Stimulated activated CD4-positive, alpha-beta T cell treated with anti-CD3 and anti-CD28 coated beads, Interleukin-12 subunit alpha, Interleukin-12 subunit beta, amount 100 ng/mL, for 24 hours (primary cell): ENCODE results near the gene EEPD1.

Source experiments
- DNase-seq, 2 experiments: peaks; one replicate each; pipeline ENCODE4 v3.0.0-alpha.2; 2020; ENCODE audit warnings: low read depth in 2 of 2

Gene EEPD1

DNA sequence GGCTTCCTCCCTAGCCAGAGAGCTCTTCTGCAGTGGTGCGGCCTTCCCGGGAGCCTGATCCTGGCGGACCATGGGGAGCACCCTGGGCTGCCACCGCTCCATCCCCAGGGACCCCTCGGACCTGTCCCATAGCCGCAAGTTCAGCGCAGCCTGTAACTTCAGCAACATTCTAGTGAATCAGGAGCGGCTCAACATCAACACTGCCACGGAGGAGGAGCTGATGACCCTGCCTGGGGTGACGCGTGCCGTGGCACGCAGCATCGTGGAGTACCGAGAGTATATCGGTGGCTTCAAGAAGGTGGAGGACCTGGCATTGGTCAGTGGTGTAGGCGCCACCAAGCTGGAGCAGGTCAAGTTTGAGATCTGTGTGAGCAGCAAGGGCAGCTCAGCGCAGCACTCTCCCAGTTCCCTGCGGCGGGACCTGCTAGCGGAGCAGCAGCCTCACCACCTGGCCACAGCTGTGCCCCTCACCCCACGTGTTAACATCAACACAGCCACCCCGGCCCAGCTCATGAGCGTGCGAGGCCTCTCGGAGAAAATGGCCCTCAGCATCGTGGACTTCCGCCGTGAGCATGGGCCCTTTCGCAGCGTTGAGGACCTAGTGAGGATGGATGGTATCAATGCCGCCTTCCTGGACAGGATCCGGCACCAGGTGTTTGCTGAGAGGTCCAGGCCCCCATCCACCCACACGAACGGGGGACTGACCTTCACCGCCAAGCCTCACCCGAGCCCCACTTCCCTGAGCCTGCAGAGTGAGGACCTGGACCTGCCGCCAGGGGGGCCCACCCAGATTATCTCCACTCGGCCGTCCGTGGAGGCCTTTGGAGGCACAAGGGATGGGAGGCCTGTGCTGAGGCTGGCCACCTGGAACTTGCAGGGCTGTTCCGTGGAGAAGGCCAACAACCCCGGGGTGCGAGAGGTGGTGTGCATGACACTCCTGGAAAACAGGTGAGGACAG lies 1.5 kb downstream of the EEPD1 start:
- no peak for DNase-seq

DNA sequence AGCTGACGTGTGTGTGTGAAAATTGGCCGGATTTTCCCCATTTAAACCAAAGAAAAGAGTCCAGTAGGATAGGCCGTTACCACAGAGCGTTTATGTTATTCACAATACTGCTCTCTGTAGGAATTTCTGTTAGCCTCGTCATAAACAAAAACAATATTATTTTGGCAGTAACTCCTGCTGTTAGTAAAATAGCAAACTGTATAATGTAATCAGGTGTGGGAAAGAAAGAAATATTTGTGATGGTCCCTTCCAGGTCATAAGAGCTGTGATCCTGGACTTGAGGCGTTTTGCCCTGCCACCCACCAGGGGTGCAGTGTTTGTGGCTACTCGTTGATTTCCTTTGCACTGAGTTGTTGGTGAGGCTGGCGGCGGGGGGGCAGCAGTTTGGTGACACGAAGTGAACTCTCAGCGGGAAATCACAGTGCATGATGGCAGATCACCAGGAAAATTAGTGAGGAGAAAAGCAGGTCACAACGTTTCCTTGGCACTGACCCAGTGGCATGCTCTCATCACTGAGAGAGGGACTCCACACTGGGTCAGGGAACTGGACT lies 2.8 kb downstream of the EEPD1 start:
- no peak for DNase-seq

DNA sequence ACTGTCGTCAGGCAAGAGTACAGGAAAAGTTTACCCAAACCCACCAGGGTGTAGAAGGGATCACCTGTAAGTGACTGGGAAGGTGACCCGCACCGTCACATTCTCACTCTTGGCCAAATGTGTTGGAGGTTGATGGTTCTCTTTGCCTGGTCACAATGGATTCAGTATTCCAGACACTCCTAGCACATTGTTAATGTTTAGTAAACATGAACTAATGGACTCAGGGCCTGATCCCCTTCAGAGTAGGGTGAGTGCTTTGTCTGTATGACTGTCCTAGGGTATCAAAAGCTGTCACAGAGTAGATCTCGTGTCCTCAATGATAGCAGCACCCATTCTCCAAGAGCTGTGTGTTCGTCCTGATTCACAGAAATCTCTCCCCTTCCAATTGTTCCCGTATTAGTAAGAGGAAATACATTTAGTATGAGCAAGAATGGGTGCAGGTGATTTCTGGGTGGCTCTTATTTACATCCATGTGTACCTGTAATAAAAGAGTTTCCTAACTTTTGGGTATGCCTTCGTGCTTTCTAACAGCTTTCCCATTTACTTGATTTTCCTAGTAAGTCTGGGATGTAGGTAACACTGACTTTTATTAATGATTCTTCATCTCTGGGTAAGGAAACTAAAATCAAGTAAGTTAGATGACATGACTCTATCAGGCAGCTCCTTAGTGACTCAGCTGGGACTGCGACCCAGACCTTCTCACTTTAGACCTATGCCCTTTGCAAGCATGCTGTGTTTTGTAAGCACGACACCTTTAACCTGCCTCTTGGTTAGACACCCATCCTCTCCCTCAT lies 4.7 kb downstream of the EEPD1 start:
- no peak for DNase-seq

DNA sequence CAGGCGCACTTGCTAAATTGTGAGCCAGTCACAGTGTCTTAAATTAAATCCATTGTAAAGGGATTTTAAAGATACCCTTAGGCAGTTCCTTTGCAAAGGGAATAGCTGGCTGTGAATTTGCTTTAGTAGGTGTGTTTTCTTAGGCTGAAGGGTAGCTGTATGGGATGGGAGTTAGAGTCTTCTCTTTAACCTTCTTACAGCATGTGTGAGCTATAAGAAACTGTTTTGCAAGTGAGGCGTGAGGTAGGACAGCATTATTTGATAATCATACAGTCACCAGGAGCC lies 5.2 kb downstream of the EEPD1 start:
- no peak for DNase-seq

DNA sequence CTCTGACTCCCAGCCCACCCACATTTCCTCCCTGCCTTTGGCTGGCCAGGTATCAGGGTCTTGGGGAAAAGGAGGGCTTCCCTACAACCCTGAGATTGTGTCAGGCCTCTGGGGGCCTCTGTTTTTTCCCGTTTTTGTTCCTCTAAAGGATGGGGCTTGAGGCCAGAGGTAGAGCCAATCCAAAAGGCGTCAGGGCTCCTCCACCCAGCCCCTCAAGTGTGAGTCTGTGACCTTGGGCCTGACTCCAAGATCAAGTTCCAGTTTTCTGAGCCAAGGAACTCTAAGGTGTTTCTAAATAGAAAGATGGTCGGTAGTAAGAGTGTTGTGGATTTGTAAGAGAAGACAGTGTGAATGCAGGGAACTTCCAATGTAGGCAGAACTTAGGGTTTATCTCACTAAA lies 6.6 kb downstream of the EEPD1 start:
- no peak for DNase-seq

DNA sequence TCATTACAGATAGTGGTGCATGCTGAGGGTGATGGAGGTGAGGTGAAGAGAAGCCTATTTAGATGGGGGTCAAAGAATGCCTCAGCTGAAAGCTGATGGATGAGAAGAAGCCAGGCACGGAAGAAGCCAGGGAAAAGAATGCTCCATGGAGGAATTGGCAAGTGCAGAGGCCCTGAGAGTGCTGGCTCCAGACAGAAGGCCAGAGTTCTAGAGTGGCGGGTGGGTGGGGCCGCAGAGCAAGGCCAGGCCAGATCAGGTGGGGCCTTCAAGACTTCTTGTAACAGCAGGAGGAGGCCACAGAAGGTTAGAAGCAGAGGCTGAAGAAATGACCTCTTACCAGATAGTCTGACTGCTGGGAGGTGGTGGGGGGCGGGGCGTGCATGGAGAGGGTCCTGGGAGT lies 7.3 kb downstream of the EEPD1 start:
- DNase-seq, result no peak

DNA sequence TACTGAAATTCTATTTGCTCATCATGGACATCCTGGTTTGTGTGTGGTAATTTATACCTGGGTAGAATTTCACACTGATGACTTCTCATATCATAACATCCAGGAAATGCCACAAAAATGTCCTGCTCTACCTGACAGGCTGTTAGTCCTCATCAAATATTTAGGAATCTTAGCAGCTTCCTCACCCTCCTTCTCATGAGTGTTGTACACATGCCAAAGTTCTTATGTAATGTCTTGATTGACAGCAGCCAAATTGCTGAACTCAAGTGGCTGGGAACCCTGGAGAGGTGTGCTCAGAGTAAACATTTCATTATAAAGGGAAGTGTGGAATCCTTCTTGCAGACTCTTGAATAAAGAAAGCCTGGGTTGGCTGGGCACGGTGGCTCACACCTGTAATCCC lies 8.9 kb downstream of the EEPD1 start:
- no peak for DNase-seq

DNA sequence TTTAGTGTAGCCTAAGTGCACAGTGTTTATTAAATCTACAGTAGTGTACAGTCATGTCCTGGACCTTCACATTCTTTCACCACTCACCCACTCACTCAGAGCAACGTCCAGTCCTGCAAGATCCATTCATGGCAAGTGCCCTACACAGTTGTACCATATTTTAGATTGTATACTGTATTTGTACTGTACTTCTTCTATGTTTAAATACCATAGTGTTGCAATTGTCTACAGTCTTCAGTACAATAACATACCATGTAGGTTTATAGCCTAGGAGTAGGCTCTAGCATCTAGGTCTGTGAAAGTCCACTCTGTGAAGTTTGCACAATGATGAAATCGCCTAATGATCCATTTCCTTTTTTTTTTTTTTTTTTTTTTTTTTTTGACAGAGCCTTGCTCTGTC lies 12.0 kb downstream of the EEPD1 start:
- DNase-seq, result no peak

DNA sequence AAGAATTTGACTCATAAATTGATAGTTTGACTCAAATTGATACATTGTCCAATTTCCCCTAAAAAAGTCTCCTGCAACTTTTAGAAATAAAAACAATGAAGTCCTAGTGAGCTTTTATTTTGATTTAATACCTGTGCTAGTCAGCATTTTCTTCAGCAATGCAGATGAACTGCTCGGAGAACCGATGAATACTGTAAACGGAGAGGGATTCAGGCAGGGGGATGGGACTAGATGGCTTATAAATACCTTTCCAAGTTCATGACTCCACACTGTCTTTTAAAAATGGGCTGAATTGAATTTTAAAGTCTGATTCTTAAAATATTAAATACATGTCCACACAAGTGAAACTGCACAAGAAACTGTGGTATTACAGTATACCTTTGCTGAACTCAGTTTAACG lies 12.7 kb downstream of the EEPD1 start:
- DNase-seq, result no peak

DNA sequence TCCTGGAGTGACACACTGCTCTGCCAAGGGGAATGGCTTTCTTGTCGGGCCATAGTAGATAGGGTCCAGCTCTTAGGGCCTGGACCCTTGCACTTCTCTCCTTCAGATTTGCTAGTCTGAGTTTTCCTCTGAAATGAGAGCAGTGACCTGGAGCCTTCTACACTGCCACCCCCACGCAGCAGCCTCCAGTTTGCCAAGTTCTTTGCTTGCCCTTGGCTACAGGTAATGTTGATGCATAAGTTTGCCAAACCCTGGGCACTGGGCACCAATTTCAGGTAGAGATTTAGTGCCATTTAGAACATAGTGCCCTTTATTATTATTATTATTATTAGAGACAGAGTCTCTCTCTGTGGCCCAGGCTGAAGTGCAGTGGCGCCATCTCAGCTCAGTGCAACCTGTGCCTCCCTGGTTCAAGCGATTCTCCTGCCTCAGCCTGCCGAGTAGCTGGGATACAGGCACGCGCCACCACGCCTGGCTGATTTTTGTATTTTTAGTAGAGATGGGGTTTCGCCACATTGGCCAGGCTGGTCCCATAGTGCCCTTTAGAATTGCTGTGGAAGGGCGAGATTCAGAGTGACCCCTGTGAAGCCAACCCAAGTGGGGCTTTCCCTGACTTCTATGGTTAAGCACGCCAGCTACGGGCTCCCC lies 14.5 kb downstream of the EEPD1 start:
- DNase-seq, result no peak

DNA sequence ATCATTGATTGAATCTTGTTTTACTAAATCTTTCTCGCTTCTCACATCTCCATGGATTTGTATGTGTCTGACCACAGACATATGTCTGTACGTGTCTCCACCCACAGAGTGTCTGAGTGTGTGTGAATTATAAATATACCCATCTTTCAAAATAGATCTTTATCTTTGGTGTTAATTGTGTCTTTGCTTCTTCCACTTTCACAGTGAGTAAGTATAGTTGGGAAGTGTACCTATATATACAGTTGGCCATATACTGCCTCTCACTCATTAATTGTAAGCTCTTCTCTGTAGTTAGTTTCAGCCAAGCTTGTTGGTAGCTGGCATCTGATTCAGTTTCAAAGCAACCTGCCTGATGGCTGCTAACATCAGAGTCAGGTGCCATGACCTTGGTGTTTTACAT lies 18.4 kb downstream of the EEPD1 start:
- no peak for DNase-seq

DNA sequence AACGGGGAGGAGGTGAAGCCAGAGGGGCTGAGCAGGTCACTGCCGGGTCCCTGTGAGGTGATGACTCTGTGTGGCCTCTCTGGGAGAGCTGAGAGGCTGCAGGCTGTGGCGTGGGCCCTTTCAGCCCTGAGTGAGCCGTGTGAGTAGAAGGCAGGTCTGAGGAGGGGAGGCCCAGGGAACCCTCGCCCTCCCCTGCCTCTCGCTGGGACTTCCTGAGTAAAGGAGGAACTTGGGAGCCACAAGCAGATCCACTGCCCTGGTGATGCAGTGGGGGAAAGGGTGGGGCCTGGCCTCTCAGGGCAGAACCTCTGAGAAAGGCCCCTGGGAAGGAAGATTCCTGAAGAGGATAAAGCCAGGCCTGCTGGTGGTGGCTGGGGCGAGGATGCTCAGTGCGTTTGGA lies 22.8 kb downstream of the EEPD1 start:
- DNase-seq, result no peak

DNA sequence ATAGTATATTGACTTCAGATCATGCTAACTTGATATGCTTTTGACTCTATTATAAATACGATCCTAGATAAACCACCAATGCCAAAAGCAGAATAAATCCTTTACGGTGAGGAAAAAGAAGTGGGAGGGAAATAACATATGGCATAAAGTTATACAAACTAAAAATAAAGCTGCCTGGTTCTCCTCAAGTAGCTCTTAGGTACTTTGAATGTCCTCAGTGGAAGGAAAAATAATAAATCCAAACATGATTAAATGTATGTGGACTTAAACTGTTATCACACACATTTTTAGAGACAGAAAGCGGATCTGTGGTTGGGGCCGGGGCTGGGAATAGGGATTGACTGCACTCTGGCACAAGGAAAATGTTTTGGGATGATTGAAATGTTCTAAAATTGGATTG lies 23.6 kb downstream of the EEPD1 start:
- no peak for DNase-seq

DNA sequence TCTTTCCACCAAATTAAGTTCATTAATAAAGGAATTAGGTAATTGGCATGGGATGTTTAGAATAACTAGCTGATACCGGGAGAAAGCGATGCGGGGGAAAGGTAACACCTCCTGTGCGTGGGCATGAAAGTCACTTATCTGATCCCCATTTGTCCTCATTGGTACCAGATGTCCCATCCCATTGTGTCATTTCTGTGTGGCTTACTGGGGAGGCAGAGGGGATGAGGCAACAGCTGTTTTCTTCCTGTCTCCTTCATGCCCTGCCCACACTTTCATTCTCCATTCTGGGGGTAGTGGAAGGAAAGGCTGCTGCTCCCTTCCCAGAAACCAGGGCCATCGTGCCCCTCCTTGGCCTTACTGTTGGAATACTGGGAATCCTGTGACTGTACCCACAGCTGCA lies 27.1 kb downstream of the EEPD1 start:
- no peak for DNase-seq

DNA sequence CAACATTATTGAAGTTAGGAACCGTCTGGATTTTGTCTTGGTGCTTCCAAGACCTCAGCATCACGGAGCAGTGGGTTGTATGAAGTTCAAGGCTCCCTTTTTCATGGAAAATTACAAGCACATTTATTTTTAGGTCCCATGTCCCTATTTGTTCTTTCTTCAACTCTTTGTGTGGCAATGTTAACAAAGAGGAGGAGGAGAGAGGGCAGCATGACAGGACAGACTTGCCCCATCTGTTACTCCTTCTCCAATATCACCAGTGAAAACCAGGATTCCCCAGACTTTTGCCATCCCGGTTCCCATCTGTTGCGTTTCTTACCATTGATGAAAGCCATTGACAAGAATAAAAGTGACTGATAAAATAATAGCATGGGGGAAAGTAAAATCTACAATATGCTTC lies 28.6 kb downstream of the EEPD1 start:
- DNase-seq, result no peak

DNA sequence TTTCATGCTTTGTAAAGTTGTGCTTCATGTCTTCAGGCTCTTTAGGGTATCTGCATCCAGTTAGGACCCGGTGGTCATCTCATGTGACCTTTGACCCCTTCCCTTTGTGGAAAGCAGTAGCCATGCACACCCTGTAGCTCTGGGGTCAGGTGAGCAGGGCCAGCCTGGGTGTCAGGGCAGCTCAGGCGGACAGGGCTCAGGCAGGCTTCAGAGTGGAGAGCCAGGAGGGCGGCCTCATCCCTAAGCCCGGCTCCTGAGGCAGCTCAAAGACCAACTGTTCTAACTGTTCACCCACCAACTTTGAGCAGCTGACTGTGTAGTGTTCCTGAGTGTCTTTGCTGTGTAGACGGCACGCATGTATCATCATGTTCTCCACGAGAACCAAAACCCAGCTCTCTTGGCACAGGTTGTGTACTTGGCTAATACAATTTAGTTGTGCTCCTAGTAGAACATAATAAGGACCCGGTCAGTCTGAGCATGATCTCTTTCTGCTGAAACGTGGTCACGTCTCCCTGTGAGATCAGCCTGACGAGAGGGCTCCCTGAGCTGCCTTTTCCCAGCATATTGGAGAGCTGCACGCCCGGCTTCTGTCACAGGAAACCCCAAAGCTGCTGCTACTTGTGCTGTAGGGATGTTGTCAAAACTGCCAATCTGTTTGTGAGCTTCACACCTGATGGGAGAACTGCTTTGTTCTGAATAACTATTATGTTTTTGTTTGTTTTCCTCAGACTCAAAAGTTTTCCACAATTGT lies 30.0 kb downstream of the EEPD1 start:
- no peak for DNase-seq

DNA sequence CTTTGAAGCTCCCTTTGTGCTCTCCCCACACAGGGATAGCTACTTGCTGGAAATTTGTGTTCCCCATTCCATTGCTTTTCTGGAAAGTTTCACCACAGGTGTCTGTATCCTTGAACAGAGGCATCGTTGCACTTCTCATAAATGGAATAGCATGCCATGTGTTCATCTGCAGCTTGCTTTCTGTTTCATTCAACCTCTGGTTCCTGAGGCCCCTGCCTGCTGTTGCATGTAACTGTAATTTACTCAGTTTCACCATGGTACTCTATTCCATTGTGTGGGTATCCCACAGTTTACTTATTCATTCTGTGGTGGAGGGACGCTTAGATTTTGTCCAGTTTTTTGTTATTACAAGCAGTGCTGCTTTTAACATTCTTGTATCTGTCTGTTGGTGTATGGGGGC lies 32.0 kb downstream of the EEPD1 start:
- DNase-seq, result no peak

DNA sequence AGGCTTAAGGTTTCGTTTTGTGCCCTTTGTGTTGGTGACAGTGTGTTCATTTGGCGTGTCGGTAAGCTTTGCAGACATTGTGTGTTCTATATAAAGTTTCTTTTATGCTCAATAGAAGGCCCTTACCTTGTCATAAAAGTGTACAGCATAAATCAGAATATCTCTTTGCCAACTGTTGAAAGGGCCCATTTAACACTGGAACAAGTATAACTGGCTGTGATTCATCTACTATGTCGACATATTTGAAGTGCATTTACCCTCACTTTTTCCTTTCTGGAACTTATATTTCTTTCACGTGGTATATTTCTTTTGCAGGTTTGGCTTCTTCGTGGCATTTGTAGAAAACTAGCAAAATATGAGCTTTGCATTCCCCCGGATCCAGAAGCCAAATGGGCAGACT lies 32.7 kb downstream of the EEPD1 start:
- DNase-seq, result no peak

DNA sequence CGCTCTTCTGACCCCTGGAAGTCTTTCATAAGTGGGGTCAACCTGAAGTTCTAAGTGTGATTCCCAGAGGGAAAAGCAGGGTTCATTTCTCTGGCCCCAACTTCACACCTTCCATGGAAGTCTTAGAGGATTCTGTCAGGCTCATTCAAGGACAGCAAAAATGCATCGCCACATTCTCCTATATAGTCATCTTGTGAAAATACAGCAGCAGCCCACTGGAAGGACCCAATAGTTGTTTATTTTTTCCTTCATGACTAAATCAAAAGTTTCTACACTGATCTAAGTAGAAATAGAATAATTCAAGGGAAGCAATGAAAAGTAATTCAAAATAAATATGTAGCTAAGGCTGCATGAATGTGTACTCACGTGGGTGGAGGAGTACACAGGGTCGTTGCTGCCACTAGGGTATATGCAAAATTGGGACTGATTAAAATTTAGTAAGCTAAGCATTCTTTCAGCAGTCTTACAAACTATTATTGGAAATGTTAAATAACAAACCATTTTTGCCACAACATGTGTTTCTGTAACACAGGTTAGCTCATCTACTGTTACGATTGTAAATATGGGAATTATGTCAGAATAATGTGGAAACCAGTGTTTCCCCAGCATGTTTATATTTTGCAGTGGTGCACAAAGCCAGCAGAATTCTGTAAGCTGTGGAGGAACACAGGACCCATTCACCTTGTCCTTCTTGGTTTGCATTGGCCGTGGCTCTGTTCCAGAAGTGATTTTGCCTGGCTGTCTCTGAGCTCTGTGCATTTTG lies 33.5 kb downstream of the EEPD1 start:
- no peak for DNase-seq

DNA sequence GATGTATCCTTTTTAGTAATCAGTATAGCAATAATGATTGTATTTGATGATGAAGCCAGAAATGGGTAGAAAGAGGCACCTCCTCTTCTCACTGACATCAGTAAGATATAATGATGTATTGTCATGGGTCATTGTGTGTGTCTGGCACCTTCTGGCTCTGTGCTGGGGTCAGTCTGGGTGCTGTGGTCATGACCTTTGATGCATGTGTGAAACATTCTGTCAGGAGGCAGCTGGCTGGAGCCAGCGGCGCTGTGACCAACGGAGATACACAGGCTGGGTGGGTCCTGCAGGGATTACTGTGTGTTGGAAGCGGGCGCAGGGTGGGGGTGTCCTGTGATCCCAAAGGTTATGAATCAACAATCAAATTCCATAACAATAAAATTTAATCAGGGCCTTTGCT lies 35.2 kb downstream of the EEPD1 start:
- DNase-seq, result no peak

DNA sequence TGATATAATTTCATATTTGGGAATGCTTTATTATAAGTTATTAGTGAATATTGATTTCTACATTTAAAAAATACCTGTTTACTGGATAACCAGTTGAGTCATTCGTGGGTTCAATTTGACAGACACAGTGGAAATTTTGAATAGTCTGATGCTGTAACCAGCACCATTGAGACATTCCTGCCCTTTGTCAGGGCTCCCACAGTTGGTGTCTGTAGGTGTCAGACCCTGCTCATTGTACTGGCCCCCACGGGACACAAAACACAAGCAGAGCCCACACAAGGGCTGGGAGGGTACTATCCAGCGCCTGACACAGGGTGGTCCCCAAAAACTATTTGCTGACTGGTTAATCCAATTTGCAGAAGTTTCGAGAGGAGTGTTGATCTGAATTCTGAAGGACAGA lies 35.9 kb downstream of the EEPD1 start:
- no peak for DNase-seq
